NCI-H345 (cell line): ENCODE results near the gene INO80.
A peak's percentile ranks its signal among the peaks of the same experiment; 100 is the strongest.

ENCODE experiments used
- DNase-seq: peaks from one replicate; lab custom pipeline; 2025; lab: John Stamatoyannopoulos, UW

Gene INO80

GRCh38 chr15:40929660-40930429, 186.2 kb downstream of the INO80 start:
- peak; percentile 37 for DNase-seq
